Measurements from ENCODE around the gene MARK3.

The MARK3 gene

DNA sequence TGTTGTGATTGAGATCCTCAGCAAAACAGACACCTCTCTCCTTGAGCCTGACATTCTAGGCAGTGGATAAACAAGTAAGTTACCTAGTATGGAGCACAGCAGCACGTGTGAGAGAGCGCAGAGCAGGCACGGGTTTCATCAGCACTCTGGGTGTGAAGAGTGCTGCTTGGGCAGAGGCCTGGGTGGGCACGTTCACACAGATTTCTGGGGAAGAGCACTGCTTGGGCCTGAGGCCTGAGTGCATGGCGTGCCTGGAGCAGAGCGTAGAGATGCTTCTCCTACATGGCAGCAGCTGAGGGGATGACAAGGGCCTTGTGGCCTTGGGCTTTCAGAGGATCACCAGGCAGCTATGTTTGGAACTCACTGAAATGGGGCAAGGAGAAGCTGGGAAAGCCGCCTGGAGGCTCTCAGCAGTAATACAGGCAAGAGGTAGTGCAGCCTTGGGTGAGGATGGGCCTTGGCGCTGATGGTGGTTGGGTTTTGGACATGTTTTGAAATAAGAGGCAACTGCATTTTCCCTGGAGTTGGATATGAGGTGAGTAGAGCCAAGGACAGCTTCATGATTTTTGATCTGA lies 119.9 kb downstream of the MARK3 start:
- H3K27me3 ChIP-seq (ENCODE audit: insufficient read depth, low read depth) = no peaks in the 10 kb centered on the region
- TF ChIP-seq, protein P1, sequence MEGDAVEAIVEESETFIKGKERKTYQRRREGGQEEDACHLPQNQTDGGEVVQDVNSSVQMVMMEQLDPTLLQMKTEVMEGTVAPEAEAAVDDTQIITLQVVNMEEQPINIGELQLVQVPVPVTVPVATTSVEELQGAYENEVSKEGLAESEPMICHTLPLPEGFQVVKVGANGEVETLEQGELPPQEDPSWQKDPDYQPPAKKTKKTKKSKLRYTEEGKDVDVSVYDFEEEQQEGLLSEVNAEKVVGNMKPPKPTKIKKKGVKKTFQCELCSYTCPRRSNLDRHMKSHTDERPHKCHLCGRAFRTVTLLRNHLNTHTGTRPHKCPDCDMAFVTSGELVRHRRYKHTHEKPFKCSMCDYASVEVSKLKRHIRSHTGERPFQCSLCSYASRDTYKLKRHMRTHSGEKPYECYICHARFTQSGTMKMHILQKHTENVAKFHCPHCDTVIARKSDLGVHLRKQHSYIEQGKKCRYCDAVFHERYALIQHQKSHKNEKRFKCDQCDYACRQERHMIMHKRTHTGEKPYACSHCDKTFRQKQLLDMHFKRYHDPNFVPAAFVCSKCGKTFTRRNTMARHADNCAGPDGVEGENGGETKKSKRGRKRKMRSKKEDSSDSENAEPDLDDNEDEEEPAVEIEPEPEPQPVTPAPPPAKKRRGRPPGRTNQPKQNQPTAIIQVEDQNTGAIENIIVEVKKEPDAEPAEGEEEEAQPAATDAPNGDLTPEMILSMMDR (conservative IDR thresholded peaks at IDR 0.05; ENCODE audit: low read depth, low read length) = no peak
- no peak overlapping the region for H3K4me3 ChIP-seq (IDR thresholded peaks at IDR 0.05; ENCODE audit: insufficient read depth, low read depth, low read length)
- no peaks in the 10 kb centered on the region for H4K20me1 ChIP-seq (ENCODE audit: insufficient read depth)
- H3K36me3 ChIP-seq (ENCODE audit: insufficient read depth) = no peaks in the 10 kb centered on the region
- H3K4me1 ChIP-seq (ENCODE audit: low read depth, poor library complexity, severe bottlenecking) = no peaks in the 10 kb centered on the region
- no peak overlapping the region for H3K27ac ChIP-seq
- H2AFZ ChIP-seq (ENCODE audit: low read depth) = no peak overlapping the region
- H3K4me2 ChIP-seq = no peak overlapping the region
- no peaks in the 10 kb centered on the region for H3K79me2 ChIP-seq (ENCODE audit: insufficient read depth, low read depth)
- no peak overlapping the region for H3K9ac ChIP-seq

GRCh38 chr14:103507751-103508150 lies 122.5 kb downstream of the MARK3 start:
- no peaks in the 10 kb centered on the region for H3K79me2 ChIP-seq (ENCODE audit: insufficient read depth, low read depth)
- no peak overlapping the region for H2AFZ ChIP-seq (ENCODE audit: low read depth)
- no peak overlapping the region for H3K9ac ChIP-seq
- no peaks in the 10 kb centered on the region for H4K20me1 ChIP-seq (ENCODE audit: insufficient read depth)
- no peaks in the 10 kb centered on the region for H3K4me1 ChIP-seq (ENCODE audit: low read depth, poor library complexity, severe bottlenecking)
- no peak overlapping the region for H3K4me3 ChIP-seq (IDR thresholded peaks at IDR 0.05; ENCODE audit: insufficient read depth, low read depth, low read length)
- H3K4me2 ChIP-seq = no peak overlapping the region
- TF ChIP-seq, protein P1 (conservative IDR thresholded peaks at IDR 0.05; ENCODE audit: low read depth, low read length) = no peak
- H3K27me3 ChIP-seq (ENCODE audit: insufficient read depth, low read depth) = no peaks in the 10 kb centered on the region
- no peaks in the 10 kb centered on the region for H3K36me3 ChIP-seq (ENCODE audit: insufficient read depth)
- no peak overlapping the region for H3K27ac ChIP-seq

- Histone ChIP-seq H2AFZ (ENCODE audit: low read depth) (no peak overlapping the region), H3K79me2 (ENCODE audit: insufficient read depth, low read depth) (no peaks in the 10 kb centered on the region), H3K4me3 (IDR thresholded peaks at IDR 0.05; ENCODE audit: insufficient read depth, low read depth, low read length) (no peak overlapping the region), H3K4me1 (ENCODE audit: low read depth, poor library complexity, severe bottlenecking) (no peaks in the 10 kb centered on the region), H3K36me3 (ENCODE audit: insufficient read depth) (no peaks in the 10 kb centered on the region), H3K27ac (no peak overlapping the region), H3K4me2 (no peak overlapping the region), H3K27me3 (ENCODE audit: insufficient read depth, low read depth) (no peaks in the 10 kb centered on the region), H3K9ac (no peak overlapping the region), H4K20me1 (ENCODE audit: insufficient read depth) (no peaks in the 10 kb centered on the region)
- TF ChIP-seq, protein P1 (conservative IDR thresholded peaks at IDR 0.05; ENCODE audit: low read depth, low read length) = no peak
Observed at GRCh38 chr14:103508521-103509329, 123.5 kb downstream of the MARK3 start.

- Histone ChIP-seq H3K4me1 (ENCODE audit: low read depth, poor library complexity, severe bottlenecking) (no peaks in the 10 kb centered on the region), H3K27ac (no peak overlapping the region), H3K27me3 (ENCODE audit: insufficient read depth, low read depth) (no peaks in the 10 kb centered on the region), H3K36me3 (ENCODE audit: insufficient read depth) (no peaks in the 10 kb centered on the region), H3K4me2 (no peak overlapping the region), H3K4me3 (IDR thresholded peaks at IDR 0.05; ENCODE audit: insufficient read depth, low read depth, low read length) (no peak overlapping the region), H4K20me1 (ENCODE audit: insufficient read depth) (no peaks in the 10 kb centered on the region), H3K9ac (no peak overlapping the region), H3K79me2 (ENCODE audit: insufficient read depth, low read depth) (no peaks in the 10 kb centered on the region), H2AFZ (ENCODE audit: low read depth) (no peak overlapping the region)
- TF ChIP-seq, protein P1 (conservative IDR thresholded peaks at IDR 0.05; ENCODE audit: low read depth, low read length) = no peak
Observed at GRCh38 chr14:103509864-103510723, 124.9 kb downstream of the MARK3 start.

Data from KMS-11 (cell line).